ENCODE measurements around the gene DHRS12.

The DHRS12 gene

DNA sequence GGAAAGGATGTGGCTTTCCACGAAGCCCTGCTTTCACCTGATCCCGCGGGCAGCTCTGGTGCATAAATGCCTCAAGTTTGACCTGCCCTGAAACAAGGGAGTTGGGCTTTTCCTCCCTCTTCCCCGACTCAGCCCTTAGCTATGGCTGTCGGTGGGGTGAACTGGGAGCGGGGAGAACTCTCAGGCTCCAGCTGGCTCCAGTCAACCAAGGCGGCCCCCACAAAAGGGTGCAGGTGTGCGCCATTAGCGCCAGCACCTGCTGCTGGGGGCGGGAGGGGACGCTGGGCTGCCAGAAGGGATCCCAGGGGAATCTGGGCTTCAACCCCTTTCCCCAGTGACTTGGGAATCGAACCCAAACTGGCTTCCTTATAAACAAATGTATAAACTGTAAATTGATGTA, 7.1 kb upstream of the DHRS12 start:
- no peak for DNase-seq (ENCODE audit: low read depth in 2 of 2)

- DNase-seq (ENCODE audit: low read depth in 2 of 2) = no peak
These were observed 4.8 kb upstream of the DHRS12 start for GRCh38 chr13:51808811-51809210.

- no peak for DNase-seq (ENCODE audit: low read depth in 2 of 2)
These were observed 3.1 kb upstream of the DHRS12 start for GRCh38 chr13:51807041-51807440.

DNA sequence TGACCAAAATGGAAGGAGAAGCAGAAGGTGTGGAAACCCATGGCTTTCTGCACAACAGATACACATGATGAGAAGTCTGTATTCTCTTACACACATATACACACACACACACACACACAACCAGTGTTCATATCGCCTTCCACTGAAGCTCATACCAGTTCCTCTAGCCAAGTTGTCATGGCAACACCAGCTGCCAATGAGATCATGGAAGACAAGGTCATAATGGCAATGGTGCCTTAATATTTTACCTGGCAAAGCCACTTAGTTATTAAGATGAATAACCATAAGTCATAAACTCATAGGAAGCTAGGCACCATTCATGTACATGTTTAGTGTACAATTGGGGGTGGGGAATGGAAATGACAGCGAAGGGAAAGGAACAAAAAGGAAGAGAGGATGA, 2.6 kb upstream of the DHRS12 start:
- DNase-seq (ENCODE audit: low read depth in 2 of 2) = no peak

- no peak for DNase-seq (ENCODE audit: low read depth in 2 of 2)
These were observed 2.0 kb upstream of the DHRS12 start for GRCh38 chr13:51805925-51806324.

DNA sequence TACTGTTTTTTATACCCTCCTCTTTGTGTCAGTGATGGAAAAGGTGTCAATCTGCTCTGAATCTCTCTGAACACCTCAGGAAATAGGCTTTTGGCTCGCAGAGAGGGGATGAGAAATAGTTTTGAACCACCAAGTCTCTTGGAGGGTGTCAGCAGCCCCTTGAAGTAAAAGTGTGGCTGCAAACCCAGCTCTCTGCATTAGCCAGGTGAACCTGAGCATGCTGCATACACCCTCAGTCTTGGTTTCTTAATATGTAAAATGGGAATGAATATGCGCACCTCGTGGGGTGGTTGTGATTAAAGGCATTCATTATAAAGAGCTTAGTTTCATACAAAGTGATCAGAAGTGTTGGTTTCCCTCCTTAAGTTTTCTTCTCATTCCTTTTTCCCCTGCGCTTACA, 1.4 kb upstream of the DHRS12 start:
- no peak for DNase-seq (ENCODE audit: low read depth in 2 of 2)

DNA sequence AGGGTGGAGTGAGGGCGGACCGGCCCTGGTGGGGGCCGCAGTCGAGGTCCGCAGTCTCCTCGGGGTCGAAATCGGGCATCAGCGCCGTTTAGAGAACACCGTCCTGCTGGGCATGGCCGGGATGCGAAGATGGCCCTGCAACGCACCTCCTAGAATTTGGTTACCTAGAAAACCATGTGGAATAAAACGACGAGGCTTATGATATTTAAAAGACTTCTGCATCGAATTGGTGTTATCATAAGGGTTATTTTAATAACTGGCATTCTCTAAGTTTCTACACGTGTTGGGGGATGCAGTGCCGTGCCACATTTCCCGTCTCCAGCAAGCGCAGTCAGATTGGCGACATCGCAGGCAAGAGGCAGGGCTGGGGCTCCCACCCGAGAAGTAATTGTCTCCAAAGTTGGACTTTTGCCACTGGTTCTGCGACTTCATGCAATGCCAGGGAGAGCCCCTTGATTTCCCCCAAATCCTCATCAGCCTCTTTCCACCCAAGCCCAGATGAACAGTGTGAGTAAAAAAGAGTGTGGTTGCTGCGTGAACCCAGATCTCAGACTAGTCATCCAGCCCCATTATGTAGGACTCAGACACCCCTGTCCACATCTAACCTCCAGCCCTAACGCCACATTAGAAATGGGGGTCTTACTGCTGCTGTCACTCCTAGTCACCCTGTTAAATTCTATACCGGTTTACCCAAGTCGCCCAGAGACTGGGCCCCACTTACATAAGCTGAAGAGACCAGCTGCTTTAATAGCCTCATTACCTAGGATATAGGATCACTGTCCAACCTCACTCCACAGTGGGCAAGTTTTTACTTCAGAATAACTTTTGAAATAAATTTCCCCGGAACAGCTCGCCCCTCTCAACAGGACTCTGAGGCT, 571 bp upstream of the DHRS12 start:
- no peak for DNase-seq (ENCODE audit: low read depth in 2 of 2)

- DNase-seq (ENCODE audit: low read depth in 2 of 2) = no peak
These were observed 1.1 kb downstream of the DHRS12 start for GRCh38 chr13:51802631-51803418.

DNA sequence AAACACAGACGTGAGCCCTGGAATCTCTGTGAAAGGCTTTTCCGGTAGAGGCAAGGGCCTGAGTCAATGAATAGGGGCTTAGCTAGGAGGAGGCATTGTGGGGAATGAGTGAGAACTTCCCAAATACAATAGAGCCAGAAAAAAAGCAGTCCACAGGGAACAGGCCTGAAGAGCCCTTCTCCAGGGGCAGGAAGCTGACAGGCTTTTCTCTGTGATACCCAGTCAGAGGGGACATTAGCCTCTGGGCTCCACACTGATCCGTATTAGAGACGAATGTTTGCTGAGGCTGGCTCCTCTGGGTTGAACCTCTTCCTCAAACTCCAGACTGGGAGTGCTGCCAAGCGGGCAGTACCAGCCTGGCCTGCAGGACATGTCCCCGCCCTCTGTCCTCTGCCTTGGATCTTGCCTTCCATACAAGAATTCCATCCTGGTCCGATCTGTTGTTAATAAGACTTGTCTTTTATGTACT, 2.3 kb downstream of the DHRS12 start:
- DNase-seq (ENCODE audit: low read depth in 2 of 2) = no peak

- no peak for DNase-seq (ENCODE audit: low read depth in 2 of 2)
These were observed 3.5 kb downstream of the DHRS12 start for GRCh38 chr13:51800486-51800885.

DNA sequence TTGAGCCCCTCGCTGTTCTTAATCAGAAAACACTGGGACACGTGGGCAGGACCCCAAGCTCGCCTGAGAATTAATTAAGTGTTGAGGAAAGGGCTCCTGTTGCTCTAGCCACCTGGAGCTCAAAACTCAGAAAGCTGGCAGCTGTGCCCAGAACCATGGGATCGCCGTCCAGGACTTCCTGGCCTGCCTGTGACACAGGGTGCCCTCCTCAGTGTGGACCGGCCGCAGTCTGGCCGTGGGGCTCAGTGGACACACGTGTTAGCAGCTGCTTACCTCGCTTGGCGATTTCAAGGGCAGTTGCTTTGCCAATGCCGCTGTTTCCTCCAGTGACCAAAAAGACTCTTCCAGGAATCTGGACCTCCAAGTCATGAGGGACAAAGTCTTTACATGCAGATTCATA, 4.7 kb downstream of the DHRS12 start:
- no peak for DNase-seq (ENCODE audit: low read depth in 2 of 2)

- DNase-seq (ENCODE audit: low read depth in 2 of 2) = no peak
These were observed 6.1 kb downstream of the DHRS12 start for GRCh38 chr13:51797664-51798488.

DNA sequence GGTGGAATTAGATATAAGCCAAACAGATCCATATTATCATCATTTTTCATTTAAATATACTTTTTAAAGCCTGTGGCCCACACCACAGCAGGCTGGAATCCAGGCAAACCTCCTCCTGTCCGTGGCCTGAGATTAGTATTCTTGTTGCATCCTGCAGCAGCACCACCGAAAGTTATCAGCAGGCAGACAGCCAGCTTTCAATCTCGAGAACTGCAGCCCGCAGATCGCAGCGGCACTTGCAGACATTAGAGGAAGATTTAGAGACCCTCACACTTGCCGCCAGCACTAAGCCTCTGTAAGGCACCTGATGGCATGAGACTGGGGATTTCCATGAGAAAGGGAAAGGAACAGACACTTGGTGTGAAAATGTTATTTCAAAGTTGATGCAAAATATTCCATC, 7.4 kb downstream of the DHRS12 start:
- no peak for DNase-seq (ENCODE audit: low read depth in 2 of 2)

DNA sequence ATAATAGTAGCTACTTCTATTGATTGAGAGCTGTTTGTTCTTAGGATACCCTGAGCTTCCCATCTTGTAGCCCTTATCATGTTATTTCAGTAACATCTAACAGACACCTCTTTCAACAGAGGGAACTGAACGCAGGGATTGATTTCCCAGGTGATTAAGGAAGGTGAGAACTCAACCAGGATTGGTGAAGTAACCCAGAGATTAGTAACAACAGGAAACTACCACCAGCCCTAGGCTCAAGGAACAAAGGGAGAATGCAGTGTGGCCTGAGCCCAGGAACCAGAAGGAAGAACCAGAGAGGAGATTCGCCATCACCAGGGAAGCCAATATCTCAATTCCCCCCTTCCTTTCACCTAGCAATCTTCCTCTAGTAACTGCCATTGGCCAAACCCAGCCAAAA, 8.5 kb downstream of the DHRS12 start:
- DNase-seq (ENCODE audit: low read depth in 2 of 2) = no peak

GRCh38 chr13:51794964-51795363, 9.0 kb downstream of the DHRS12 start:
- DNase-seq (ENCODE audit: low read depth in 2 of 2) = no peak

- peak in 1 of 2 donors; percentile 46 for DNase-seq (ENCODE audit: low read depth in 2 of 2)
These were observed 10.2 kb downstream of the DHRS12 start for GRCh38 chr13:51793570-51794271.

GRCh38 chr13:51786425-51787265, 17.3 kb downstream of the DHRS12 start:
- DNase-seq (ENCODE audit: low read depth in 2 of 2) = no peak

- DNase-seq (ENCODE audit: low read depth in 2 of 2) = no peak
These were observed 18.1 kb downstream of the DHRS12 start for GRCh38 chr13:51785712-51786424.

DNA sequence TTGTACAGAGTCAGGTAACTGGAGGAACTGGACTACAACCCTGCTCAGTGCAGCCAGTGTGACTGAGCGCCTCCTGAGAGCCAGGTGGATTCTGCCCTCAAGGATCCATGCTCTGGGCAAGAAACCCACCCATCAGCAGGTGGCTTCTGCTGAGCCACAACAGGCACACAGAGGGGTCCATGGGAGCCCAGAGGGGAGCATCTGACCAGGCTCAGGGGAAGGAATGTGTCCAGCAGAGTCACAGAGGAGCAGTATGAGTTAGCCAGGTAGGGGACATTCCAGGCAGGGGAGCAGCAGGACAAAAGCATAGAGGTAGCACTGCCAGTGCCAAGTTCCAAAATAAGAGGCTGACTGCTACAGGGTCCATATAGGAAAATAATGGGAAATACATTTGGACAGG, 19.9 kb downstream of the DHRS12 start:
- no peak for DNase-seq (ENCODE audit: low read depth in 2 of 2)
